Measurements from ENCODE around the gene MAP3K6. TPM values are rescaled to one million over a fixed set of nuclear protein-coding genes. Genes with fewer than 3 reads are reported as not detected.

The MAP3K6 gene
- total RNA-seq, 1 experiment from 2014 or later = 25.1 TPM

GRCh38 chr1:27336756-27337155, 30.0 kb downstream of the MAP3K6 start:
- Histone ChIP-seq H3F3A (ENCODE audit: low read length, unreplicated experiment) (no peaks in the 10 kb centered on the region), H3K9ac (ENCODE audit: low read length) (no peak overlapping the region), H3K27me3 (ENCODE audit: low read length) (no peaks in the 10 kb centered on the region), H4K20me1 (ENCODE audit: low read length) (no peaks in the 10 kb centered on the region), H3K9me2 (replicated peaks; ENCODE audit: low read length) (no peaks in the 10 kb centered on the region), H3K4me3 (ENCODE audit: low read length) (no peak overlapping the region), H3K36me3 (ENCODE audit: low read depth, low read length) (peaks cover 33% of the 10 kb centered on the region; the same call in 1 of the 2 replicates), H3K79me2 (ENCODE audit: low read length) (no peaks in the 10 kb centered on the region), H3K27ac (ENCODE audit: low read length) (no peak overlapping the region), H3K4me2 (ENCODE audit: low read length) (no peak overlapping the region), H2AFZ (ENCODE audit: low read length) (no peak overlapping the region), H3K9me3 (ENCODE audit: low read length) (no peaks in the 10 kb centered on the region), H3K4me1 (ENCODE audit: insufficient read depth, low read length) (peaks cover 16% of the 10 kb centered on the region)
- BruUV-seq (replicated peaks) = no TSS peak
- DNase-seq = no peak
- POLR2A ChIA-PET (ENCODE audit: unreplicated experiment) = no interaction called here
- ATAC-seq = no peak
- CTCF ChIA-PET = no interaction called here
- intact Hi-C loops (cut with micrococcal nuclease) = no loop called here
- no peak for TF ChIP-seq EZH2 (IDR thresholded peaks at IDR 0.05; ENCODE audit: low read length, unreplicated experiment)
- no peak for TF ChIP-seq CTCF (conservative IDR thresholded peaks at IDR 0.05; ENCODE audit: low read depth, low read length)
- TF ChIP-seq EZH2phosphoT487 (IDR thresholded peaks at IDR 0.05; ENCODE audit: borderline replicate concordance, low read length) = no peak

- TF ChIP-seq EZH2 (IDR thresholded peaks at IDR 0.05; ENCODE audit: low read length, unreplicated experiment) (no peak), EZH2phosphoT487 (IDR thresholded peaks at IDR 0.05; ENCODE audit: borderline replicate concordance, low read length) (no peak), CTCF (conservative IDR thresholded peaks at IDR 0.05; ENCODE audit: low read depth, low read length) (no peak)
- Histone ChIP-seq H3K9me2 (replicated peaks; ENCODE audit: low read length) (no peaks in the 10 kb centered on the region), H4K20me1 (ENCODE audit: low read length) (no peaks in the 10 kb centered on the region), H3K36me3 (ENCODE audit: low read depth, low read length) (peaks cover 33% of the 10 kb centered on the region; the same call in 1 of the 2 replicates), H3K79me2 (ENCODE audit: low read length) (no peaks in the 10 kb centered on the region), H3K27ac (ENCODE audit: low read length) (no peak overlapping the region), H3K4me3 (ENCODE audit: low read length) (no peak overlapping the region), H3K4me2 (ENCODE audit: low read length) (no peak overlapping the region), H3K4me1 (ENCODE audit: insufficient read depth, low read length) (peaks cover 6% of the 10 kb centered on the region), H3K27me3 (ENCODE audit: low read length) (no peaks in the 10 kb centered on the region), H3K9ac (ENCODE audit: low read length) (no peak overlapping the region), H2AFZ (ENCODE audit: low read length) (no peak overlapping the region), H3F3A (ENCODE audit: low read length, unreplicated experiment) (no peaks in the 10 kb centered on the region), H3K9me3 (ENCODE audit: low read length) (no peaks in the 10 kb centered on the region)
- POLR2A ChIA-PET (ENCODE audit: unreplicated experiment) = no interaction called here
- intact Hi-C loops (cut with micrococcal nuclease) = no loop called here
- ATAC-seq (no peak), DNase-seq (no peak)
- TSS peak; percentile 25 for BruUV-seq (replicated peaks)
- CTCF ChIA-PET = no interaction called here
Measured at GRCh38 chr1:27335506-27336422, 31.0 kb downstream of the MAP3K6 start.

- Histone ChIP-seq H3K36me3 (ENCODE audit: low read depth, low read length) (peaks cover 33% of the 10 kb centered on the region; the same call in 1 of the 2 replicates), H2AFZ (ENCODE audit: low read length) (no peak overlapping the region), H3K27me3 (ENCODE audit: low read length) (no peaks in the 10 kb centered on the region), H3K4me2 (ENCODE audit: low read length) (no peak overlapping the region), H3K27ac (ENCODE audit: low read length) (no peak overlapping the region), H3K79me2 (ENCODE audit: low read length) (peaks cover 9% of the 10 kb centered on the region), H3F3A (ENCODE audit: low read length, unreplicated experiment) (no peaks in the 10 kb centered on the region), H3K4me1 (ENCODE audit: insufficient read depth, low read length) (no peaks in the 10 kb centered on the region), H3K4me3 (ENCODE audit: low read length) (no peak overlapping the region), H3K9me3 (ENCODE audit: low read length) (no peaks in the 10 kb centered on the region), H4K20me1 (ENCODE audit: low read length) (no peaks in the 10 kb centered on the region), H3K9me2 (replicated peaks; ENCODE audit: low read length) (no peaks in the 10 kb centered on the region), H3K9ac (ENCODE audit: low read length) (no peak overlapping the region)
- no TSS peak for BruUV-seq (replicated peaks)
- TF ChIP-seq EZH2phosphoT487 (IDR thresholded peaks at IDR 0.05; ENCODE audit: borderline replicate concordance, low read length) (no peak), EZH2 (IDR thresholded peaks at IDR 0.05; ENCODE audit: low read length, unreplicated experiment) (no peak), CTCF (conservative IDR thresholded peaks at IDR 0.05; ENCODE audit: low read depth, low read length) (no peak)
- ChIA-PET POLR2A (ENCODE audit: unreplicated experiment) (no interaction called here), CTCF (no interaction called here)
- intact Hi-C loops (cut with micrococcal nuclease) = no loop called here
- DNase-seq (no peak), ATAC-seq (no peak)
Measured at GRCh38 chr1:27333717-27334279, 33.0 kb downstream of the MAP3K6 start.

Measured in PC-3 (cell line).